HG03558 (cell line): ENCODE data around the gene KRTAP1-3.
"Not testable (repeated sequence)": the region's sequence is repeated elsewhere in the genome, so short reads cannot be mapped to it uniquely, and the experiment has no call there.

ENCODE experiments used
- ATAC-seq: cut with Tn5 transposase; IDR thresholded peaks from one replicate; pipeline ENCODE4 v1.9.1; 2021; ENCODE audit warnings: moderate number of reproducible peaks; ENCODE audit not compliant: unreplicated experiment; ENCODE audit errors: extremely low read depth

KRTAP1-3 gene

DNA sequence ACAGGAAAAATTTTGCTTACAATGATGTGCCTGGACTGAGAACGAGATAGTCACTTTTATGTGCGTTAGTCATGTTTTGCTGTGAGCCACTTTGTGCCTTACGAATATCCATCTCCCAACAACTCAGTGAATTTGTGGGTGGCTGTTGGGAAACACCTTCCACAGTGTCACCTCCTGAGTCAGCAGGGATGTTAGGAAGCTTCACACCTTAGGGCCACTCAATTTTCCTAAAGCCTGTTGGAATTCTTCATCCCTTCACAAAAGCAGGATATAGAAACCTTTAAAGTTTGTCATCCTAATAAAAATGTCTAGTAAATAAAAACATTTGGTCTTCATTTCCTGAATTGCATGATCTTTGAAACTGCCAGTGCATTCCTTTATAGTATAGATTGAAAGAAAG is 21.5 kb downstream of the KRTAP1-3 start:
- ATAC-seq: no peak

GRCh38 chr17:41012326-41013120 is 22.2 kb downstream of the KRTAP1-3 start:
- no peak for ATAC-seq

DNA sequence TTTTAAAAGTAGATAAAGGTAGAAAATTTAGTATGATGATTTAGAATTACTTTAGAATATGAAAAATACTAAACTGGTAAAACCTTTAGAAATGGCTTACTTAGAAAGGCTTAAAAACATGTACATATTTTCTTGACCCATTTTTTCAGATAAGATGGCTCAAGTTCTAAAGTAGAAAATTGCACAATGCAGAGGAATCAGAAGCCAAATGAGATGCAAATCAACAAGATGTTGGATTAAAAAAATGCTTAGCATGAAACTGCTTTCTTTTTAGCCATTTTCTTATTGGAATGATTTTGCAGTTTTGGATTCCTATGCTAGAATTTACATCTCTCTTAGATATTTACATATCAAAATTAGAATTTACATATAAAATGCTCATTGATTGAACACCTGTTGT is 24.2 kb downstream of the KRTAP1-3 start:
- no peak for ATAC-seq

DNA sequence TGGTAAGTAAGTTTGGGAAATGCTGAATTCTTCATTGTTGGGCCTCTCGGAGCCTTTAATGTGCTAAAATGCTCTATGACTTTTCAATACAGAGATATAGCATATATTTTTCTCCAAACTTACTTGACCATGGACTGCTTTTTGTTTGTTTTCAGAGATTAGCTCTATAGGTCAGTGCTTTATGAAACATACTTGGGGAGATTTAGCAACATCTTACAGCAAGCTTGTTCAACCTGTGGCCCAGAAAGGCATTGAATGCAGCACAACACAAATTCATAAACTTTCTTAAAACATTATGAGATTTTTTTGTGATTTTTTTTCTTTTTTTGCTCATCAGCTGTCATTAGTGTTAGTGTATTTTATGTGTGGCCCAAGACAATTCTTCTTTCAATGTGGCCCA is 24.7 kb downstream of the KRTAP1-3 start:
- no peak for ATAC-seq

GRCh38 chr17:41009301-41009760 is 25.3 kb downstream of the KRTAP1-3 start:
- no peak for ATAC-seq

DNA sequence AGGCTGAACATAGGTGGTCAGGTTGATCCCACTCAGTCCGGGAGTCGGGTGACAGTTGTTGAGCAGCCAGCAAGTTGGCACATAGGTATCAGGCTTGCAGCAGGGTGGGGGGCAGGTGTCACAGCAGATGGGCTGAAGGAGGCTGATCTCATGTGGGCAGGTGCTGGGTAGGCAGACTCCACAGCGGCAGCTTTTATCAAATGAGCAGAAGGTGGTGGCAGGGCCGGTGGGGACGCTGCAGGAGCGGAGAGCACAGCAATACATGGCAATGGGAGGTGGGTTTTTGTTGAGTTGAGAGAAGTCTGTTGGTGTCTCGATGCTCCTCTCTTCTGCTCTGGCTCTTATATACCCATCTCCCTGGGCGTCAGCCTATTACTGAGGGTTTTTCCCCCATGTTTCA is 25.9 kb downstream of the KRTAP1-3 start, which contains the start of gene KRTAP3-1:
Gene KRTAP3-1 (minus strand): TSS at position 318 of the 400 bp plus-strand sequence. CDS start 54 bp downstream, at position 264.
- no peak for ATAC-seq

DNA sequence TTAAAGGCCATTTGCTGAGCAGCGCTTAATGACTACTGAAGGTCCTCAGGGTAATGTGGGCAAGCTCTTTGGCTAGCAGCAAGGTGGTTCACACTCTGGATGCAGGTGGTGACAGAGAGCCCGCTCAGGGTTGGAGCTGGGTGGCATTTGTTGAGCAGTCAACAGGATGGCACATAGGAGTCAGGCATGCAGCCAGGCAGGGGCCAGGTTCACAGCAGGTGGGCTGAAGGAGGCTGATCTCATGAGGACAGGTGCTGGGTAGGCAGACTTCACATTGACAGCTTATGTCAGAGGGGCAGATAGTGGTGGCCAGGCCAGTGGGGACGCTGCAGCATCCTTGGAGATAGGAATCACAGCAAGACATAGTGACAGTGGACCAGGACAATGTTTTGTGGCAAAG is 30.3 kb downstream of the KRTAP1-3 start:
- no peak for ATAC-seq

- no peak for ATAC-seq
These were observed 30.7 kb downstream of the KRTAP1-3 start for GRCh38 chr17:41003926-41004325.

GRCh38 chr17:41002814-41003213 is 31.9 kb downstream of the KRTAP1-3 start:
- ATAC-seq: no peak

GRCh38 chr17:41001795-41002194 is 32.9 kb downstream of the KRTAP1-3 start:
- no peak for ATAC-seq

GRCh38 chr17:40999563-40999962 is 35.1 kb downstream of the KRTAP1-3 start, which contains the start of gene KRTAP3-2:
KRTAP3-2 (minus strand) TSS chr17:40999906; CDS start chr17:40999853, 53 bp downstream.
- ATAC-seq: not testable (repeated sequence)

- no peak for ATAC-seq
These were observed 37.3 kb downstream of the KRTAP1-3 start for GRCh38 chr17:40997361-40997760.

- ATAC-seq: no peak
These were observed 37.8 kb downstream of the KRTAP1-3 start for GRCh38 chr17:40996829-40997228.

GRCh38 chr17:40995116-40995515 is 39.6 kb downstream of the KRTAP1-3 start:
- no peak for ATAC-seq

- no peak for ATAC-seq
These were observed 40.8 kb downstream of the KRTAP1-3 start, which contains the start of gene KRTAP3-3 for GRCh38 chr17:40993839-40994238. KRTAP3-3 (minus strand) TSS chr17:40994164; CDS start chr17:40994097, 67 bp downstream.

DNA sequence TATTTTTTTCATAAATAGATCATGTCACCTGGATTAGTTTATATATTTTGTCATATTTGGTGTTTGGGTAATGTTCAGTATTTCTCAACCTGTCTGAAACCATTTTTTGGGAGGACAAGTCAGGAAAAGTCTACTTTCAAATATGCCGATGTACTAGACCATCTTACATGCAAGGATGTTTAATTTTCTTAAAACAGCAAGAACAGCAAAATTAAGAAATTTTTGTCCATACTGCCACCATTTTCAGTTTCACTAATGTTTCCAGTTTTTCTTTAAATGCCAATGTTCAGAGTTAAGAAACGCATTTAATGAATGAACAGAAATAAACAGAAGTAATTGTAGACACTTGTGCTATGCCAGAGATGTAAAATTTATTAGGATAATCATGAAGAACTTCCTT is 41.6 kb downstream of the KRTAP1-3 start:
- no peak for ATAC-seq

DNA sequence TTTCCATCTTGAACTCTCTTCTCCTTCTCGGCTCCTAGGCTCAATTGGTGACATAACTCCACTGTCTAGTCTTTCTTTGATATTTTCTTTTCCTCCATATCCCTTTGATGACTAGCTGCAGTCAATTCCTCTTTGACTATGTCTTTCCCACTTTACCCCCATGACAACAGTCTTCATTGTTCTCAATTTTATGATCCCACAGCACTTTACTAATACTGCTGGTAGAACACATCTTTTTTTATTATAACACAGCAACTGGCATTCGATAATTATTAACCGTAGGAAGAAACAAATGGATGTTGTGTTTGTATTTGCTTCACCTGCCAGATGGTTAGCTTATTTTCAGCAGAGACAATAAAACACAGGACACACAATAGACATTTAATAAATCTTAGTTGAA is 42.0 kb downstream of the KRTAP1-3 start:
- ATAC-seq: no peak

- no peak for ATAC-seq
These were observed 47.8 kb downstream of the KRTAP1-3 start for GRCh38 chr17:40986920-40987319.

DNA sequence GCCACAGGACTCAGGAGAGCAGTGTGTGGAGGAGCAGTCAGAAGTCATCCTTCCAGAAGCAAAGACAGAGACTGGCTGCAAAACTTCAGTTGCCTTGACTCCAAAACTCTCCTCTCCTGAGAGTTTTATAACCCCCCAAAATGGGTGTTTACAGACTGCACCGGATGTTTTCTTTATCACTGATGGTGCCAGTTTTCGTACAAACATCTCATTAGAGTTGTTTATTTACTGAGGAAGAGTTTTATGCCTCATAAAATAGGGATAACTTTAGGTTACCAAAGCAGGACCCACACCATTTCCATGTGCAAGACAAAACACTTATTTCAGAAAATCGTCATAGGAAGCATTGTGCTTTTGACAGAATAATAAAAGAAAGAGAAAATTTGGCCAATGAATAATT is 50.4 kb downstream of the KRTAP1-3 start, which contains the start of gene KRT40:
Gene KRT40 (minus strand): TSS at position 101 of the 400 bp plus-strand sequence. CDS start 53 bp downstream, at position 48.
- no peak for ATAC-seq
